Testis (tissue), 5 donors: ENCODE measurements around the gene FAM53C. TPM values are rescaled to one million over a fixed set of nuclear protein-coding genes. Genes with fewer than 3 reads are reported as not detected.
A peak's percentile ranks its signal among the peaks of the same experiment; 100 is the strongest.

ENCODE experiments used
- DNase-seq: peaks from one replicate; pipeline ENCODE4 v3.0.0-alpha.2; 2019
- H3K27ac ChIP-seq, 2 donors: fragments of 200-600 bp; sonication (generic); one replicate each; pipeline ENCODE4 v1.5.1; 2019
- H3K27me3 ChIP-seq: fragments of 200-600 bp; sonication (generic); one replicate; pipeline ENCODE4 v1.5.1; 2019
- H3K36me3 ChIP-seq: fragments of 200-600 bp; sonication (generic); one replicate; pipeline ENCODE4 v1.5.1; 2017; ENCODE audit warnings: low read depth; ENCODE audit errors: missing control alignments
- H3K4me1 ChIP-seq: fragments of 200-600 bp; sonication (generic); one replicate; pipeline ENCODE4 v1.5.1; 2019
- H3K4me3 ChIP-seq, 2 donors: fragments of 200-600 bp; sonication (generic); one replicate each; pipeline ENCODE4 v1.5.1; 2017 to 2019
- H3K9me3 ChIP-seq: fragments of 200-600 bp; sonication (generic); one replicate; pipeline ENCODE4 v1.5.1; 2017
- POLR2A ChIP-seq: fragments of 450-650 bp; IDR thresholded peaks from one replicate; pipeline ENCODE4 v1.6.1; 2017; ENCODE audit warnings: antibody characterized with exemption, mild to moderate bottlenecking, moderate library complexity
- WGBS, 2 donors: methylation state at CpG; one replicate each; pipeline ENCODE4 v1.1.5; 2018; 5-methylcytosine and 5-hydroxymethylcytosine counted together
- intact Hi-C: fragments of 100-400 bp; cut with DNase I; formaldehyde crosslinking; loops from one replicate; pipeline ENCODE4 v1.15.1; 2023; ENCODE audit warnings: low total_unique reads
- long read RNA-seq, 2 donors: transcript quantifications; one replicate each; lab custom pipeline, GENCODE V29; 2026
- polyA plus RNA-seq: library from polyadenylated mRNA; stranded (reverse); fragments of 350-450 nt; fragmentation: Illumina TruSeq; extraction: RNeasy Lipid Tissue Mini Kit (QIAGEN cat#74804); gene quantifications from one replicate; pipeline ENCODE4 v1.2.3, GENCODE V29; 2014; ENCODE audit warnings: low read depth, low replicate concordance; ENCODE audit not compliant: insufficient read depth
- total RNA-seq, 2 donors: library from RNA; depleted of rRNA; stranded (reverse); fragments of >200 nt; gene quantifications; one replicate each; pipeline ENCODE4 v1.2.3, GENCODE V29; 2016
- TF ChIP-seq, protein P1 (sequence below), 3 experiments: fragments of 450-650 bp in 2 of 3; fragments of 200-600 bp in 1 of 3; sonication (generic) in 1 of 3; IDR thresholded peaks; one replicate each; pipeline ENCODE4 v1.5.1; 2016 to 2019; ENCODE audit warnings: antibody characterized with exemption in 3 of 3, mild to moderate bottlenecking in 2 of 3, moderate library complexity in 1 of 3

FAM53C gene
- total RNA-seq (100 to 1,000 TPM; 107 to 152 TPM), polyA plus RNA-seq (125 TPM)
- long read RNA-seq, donor 1, full-length matches to known transcripts, result 6 of 20 reads
- long read RNA-seq, donor 1, partial matches to known transcripts, result 14 of 20 reads
- long read RNA-seq, donor 1, other reads (novel, unspliced or antisense), result 0 of 20 reads
- long read RNA-seq, donor 2, full-length matches to known transcripts, result 8 of 8 reads
- long read RNA-seq, donor 2, partial matches to known transcripts, result 0 of 8 reads
- long read RNA-seq, donor 2, other reads (novel, unspliced or antisense), result 0 of 8 reads

DNA sequence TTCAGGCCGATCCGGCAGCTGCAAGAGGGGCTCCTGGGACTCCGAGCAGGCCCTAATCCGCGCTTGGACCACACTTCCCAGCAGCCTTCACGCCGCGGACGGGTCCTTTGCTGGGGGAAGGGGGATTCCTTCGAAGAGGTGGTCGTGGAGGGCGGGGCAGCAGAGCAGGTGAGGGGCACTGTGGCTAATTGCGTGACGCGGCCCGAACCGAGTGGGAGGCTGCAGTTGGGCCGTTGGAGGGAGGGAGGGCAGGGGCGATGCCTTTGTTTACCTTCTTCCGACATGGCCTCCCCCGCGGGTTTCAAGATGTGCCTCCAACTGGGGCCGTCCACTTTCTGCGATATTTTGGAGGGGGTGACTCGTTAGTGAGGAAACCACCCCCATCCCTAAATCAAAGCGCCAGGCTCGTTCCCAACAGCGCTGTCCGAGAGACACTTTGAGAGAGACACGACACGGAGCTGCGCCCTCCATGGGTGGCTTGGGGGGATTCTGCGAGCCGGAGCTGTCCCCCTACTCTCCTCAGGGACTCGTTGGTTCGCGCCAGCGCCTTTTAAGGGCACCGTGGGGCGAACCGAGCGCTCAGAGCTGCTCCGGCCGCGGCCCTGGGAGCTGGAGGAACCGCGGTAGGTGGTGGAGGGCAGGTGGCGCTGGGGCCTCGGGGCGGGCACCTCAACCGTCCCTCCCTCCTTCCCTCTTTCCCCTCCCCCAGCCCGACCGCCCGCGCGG, at the start of gene FAM53C:
Gene FAM53C, plus strand, starts transcription at position 582 of the 726 bp plus-strand sequence. CDS start 3,070 bp downstream, outside the sequence.
- intact Hi-C loops, result no loop called here
- TF ChIP-seq, protein P1, sequence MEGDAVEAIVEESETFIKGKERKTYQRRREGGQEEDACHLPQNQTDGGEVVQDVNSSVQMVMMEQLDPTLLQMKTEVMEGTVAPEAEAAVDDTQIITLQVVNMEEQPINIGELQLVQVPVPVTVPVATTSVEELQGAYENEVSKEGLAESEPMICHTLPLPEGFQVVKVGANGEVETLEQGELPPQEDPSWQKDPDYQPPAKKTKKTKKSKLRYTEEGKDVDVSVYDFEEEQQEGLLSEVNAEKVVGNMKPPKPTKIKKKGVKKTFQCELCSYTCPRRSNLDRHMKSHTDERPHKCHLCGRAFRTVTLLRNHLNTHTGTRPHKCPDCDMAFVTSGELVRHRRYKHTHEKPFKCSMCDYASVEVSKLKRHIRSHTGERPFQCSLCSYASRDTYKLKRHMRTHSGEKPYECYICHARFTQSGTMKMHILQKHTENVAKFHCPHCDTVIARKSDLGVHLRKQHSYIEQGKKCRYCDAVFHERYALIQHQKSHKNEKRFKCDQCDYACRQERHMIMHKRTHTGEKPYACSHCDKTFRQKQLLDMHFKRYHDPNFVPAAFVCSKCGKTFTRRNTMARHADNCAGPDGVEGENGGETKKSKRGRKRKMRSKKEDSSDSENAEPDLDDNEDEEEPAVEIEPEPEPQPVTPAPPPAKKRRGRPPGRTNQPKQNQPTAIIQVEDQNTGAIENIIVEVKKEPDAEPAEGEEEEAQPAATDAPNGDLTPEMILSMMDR (IDR thresholded peaks at IDR 0.05), result peak in 2 of 3 experiments; percentile 22 to 56
- TF ChIP-seq POLR2A, result peak; percentile 64
- DNase-seq, result peak; percentile 89
- 1% methylated on average over 20 to 38 of the region's 56 CpGs for WGBS, 2 donors
- Histone ChIP-seq H3K9me3 (no peaks in the 10 kb centered on the region), H3K27ac (peak within 1 kb of the TSS; percentile 97 to 99), H3K4me1 (peaks cover 14% of the 10 kb centered on the region), H3K27me3 (no peaks in the 10 kb centered on the region), H3K4me3 (peak within 1 kb of the TSS; percentile 93 to 98), H3K36me3 (no peaks in the 10 kb centered on the region)

DNA sequence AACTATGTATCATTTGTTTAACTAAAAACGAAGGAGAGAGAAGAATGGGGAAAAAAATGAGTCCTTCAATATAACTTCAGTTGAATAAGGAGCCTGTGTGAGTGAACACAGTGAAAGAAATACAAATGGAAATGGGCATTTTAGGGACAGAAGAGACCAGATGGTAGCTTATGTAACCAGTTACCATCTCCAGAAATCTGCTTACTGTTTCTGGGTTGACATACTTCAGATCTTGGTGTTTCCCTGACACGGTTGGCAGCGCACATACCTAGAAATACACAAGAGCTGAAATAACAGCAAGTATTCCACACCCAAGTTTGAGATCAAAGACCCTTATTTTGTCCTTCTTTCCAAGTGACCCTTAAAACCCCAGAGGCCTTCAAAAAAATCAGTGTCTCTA, 48.8 kb upstream of the FAM53C start:
- no peaks in the 10 kb centered on the region for H3K27me3 ChIP-seq
- H3K4me3 ChIP-seq, result no peak overlapping the region
- intact Hi-C loops, result no loop called here
- 84 to 85% methylated on average over 3 of the region's 3 CpGs for WGBS, 2 donors
- DNase-seq, result no peak
- H3K9me3 ChIP-seq, result no peaks in the 10 kb centered on the region
- no peaks in the 10 kb centered on the region for H3K36me3 ChIP-seq
- H3K4me1 ChIP-seq, result no peaks in the 10 kb centered on the region
- TF ChIP-seq POLR2A, result no peak
- TF ChIP-seq, protein P1 (IDR thresholded peaks at IDR 0.05), result no peak
- no peak overlapping the region for H3K27ac ChIP-seq

DNA sequence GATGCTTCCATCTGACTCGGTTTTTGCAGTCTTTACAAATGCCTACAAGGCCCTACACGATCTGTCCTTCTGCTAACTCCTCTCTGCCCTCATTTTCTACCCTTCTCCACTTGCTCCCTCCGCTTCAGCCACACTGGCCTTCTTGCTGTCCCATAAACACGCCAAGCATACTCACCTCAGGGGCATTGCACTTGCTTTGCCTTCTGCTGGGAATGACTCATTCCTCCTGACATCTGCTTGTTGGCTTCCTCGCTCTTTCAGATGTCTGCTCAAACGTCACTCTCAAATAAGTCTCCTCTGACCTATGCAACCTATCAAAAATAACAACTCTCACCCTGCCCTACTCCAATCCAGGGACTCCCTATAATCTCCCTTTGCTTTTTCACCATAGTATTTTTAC, 34.7 kb upstream of the FAM53C start:
- DNase-seq, result no peak
- Histone ChIP-seq H3K9me3 (no peaks in the 10 kb centered on the region), H3K27ac (no peak overlapping the region), H3K36me3 (no peaks in the 10 kb centered on the region), H3K27me3 (no peaks in the 10 kb centered on the region), H3K4me1 (no peaks in the 10 kb centered on the region), H3K4me3 (no peak overlapping the region)
- TF ChIP-seq, protein P1 (IDR thresholded peaks at IDR 0.05), result no peak
- intact Hi-C loops, result no loop called here
- 85 to 92% methylated on average over 6 of the region's 6 CpGs for WGBS, 2 donors

DNA sequence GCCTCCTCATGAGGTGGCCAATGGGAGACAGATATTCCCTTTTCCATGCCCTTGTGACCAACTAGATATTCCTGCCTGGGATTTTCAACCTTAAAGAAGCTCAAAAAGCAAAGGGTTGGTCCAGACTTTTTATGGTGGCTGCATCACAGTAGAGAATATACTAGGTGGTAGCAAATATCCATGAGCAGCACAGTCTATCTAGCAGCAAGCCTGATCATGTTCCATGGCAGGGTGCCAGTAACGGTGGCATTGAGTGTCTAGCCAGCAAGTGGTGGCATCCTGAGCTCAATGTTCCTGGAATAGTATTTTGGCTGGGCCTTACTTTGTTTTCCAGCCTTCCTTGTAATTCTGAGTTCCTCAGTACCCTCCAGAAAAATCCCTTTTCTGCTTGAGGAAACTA, 32.3 kb upstream of the FAM53C start:
- peak; percentile 40 for DNase-seq
- TF ChIP-seq, protein P1 (IDR thresholded peaks at IDR 0.05), result no peak
- no peak for TF ChIP-seq POLR2A
- Histone ChIP-seq H3K4me1 (no peaks in the 10 kb centered on the region), H3K4me3 (no peak overlapping the region), H3K36me3 (no peaks in the 10 kb centered on the region), H3K27ac (no peak overlapping the region), H3K27me3 (no peaks in the 10 kb centered on the region), H3K9me3 (no peaks in the 10 kb centered on the region)
- intact Hi-C loops, result no loop called here
- 60% methylated on average over 1 of the region's 1 CpG for WGBS, 2 donors
